ENCODE results near the gene ANKRD9.

DNA sequence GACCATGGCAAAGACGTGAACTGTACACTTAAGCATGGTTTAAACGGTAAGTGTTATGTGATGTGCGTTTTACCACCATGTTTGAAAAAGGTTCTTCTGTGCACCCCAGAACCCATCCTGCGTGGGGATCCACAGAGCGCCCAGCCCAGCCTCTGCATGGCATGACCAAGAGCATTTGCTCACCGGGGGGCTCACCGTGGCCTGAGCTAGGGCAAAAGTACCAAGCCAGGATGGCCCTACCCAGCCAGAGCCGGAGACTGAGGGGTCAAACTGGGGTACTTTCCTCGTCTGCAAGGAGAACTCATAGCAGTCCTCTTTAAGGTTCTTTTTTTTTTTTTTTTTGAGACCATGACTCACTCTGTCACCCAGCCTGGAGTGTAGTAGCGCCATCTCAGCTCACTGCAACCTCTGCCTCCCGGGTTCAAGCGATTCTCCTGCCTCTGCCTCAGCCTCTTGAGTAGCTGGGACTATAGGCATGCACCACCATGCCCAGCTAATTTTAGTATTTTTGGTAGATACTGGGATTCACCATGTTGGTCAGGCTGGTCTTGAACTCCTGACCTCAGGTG, 16.4 kb upstream of the ANKRD9 start:
- TF ChIP-seq, protein P1, sequence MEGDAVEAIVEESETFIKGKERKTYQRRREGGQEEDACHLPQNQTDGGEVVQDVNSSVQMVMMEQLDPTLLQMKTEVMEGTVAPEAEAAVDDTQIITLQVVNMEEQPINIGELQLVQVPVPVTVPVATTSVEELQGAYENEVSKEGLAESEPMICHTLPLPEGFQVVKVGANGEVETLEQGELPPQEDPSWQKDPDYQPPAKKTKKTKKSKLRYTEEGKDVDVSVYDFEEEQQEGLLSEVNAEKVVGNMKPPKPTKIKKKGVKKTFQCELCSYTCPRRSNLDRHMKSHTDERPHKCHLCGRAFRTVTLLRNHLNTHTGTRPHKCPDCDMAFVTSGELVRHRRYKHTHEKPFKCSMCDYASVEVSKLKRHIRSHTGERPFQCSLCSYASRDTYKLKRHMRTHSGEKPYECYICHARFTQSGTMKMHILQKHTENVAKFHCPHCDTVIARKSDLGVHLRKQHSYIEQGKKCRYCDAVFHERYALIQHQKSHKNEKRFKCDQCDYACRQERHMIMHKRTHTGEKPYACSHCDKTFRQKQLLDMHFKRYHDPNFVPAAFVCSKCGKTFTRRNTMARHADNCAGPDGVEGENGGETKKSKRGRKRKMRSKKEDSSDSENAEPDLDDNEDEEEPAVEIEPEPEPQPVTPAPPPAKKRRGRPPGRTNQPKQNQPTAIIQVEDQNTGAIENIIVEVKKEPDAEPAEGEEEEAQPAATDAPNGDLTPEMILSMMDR (IDR thresholded peaks at IDR 0.05), result no peak
- TF ChIP-seq POLR2A (IDR thresholded peaks at IDR 0.05), result no peak

Measured in uterus (tissue), 2 donors.